SK-N-SH (cell line): ENCODE data around the gene DGKD. TPM values are rescaled to one million over a fixed set of nuclear protein-coding genes. Genes with fewer than 3 reads are reported as not detected.

ENCODE experiments used
- CTCF ChIA-PET: fragments of 300-600, 350-600 bp; formaldehyde crosslinking; extraction: SDS; loops from one replicate; lab custom pipeline; 2021; lab: Yijun Ruan, JAX
- POLR2A ChIA-PET: fragments of 350-600 bp; sonication (Branson Sonifier 250); formaldehyde crosslinking; extraction: SDS; loops from one replicate; lab custom pipeline; 2020; ENCODE audit warnings: antibody characterized with exemption, inconsistent platforms; lab: Yijun Ruan, JAX
- DNase-seq: peaks from one replicate; pipeline ENCODE4 v3.0.0; 2012
- H2AFZ ChIP-seq: fragments of 200-600 bp; sonication (generic); 2 replicates; pipeline ENCODE4 v1.8.1; 2016; ENCODE audit warnings: antibody characterized with exemption, mild to moderate bottlenecking, low read depth
- H3F3A ChIP-seq: fragments of 200-600 bp; sonication (generic); replicated peaks from 2 replicates; pipeline ENCODE3; 2016; ENCODE audit warnings: antibody characterized with exemption, mild to moderate bottlenecking; ENCODE audit not compliant: insufficient read depth
- H3K27ac ChIP-seq, 2 experiments: fragments of 200-500 bp in 1 of 2; fragments of 200-600 bp in 1 of 2; sonication (Bioruptor generic) in 1 of 2; sonication (generic), shearing (Covaris generic) in 1 of 2; 2 replicates each; pipeline versions ENCODE4 v1.5.1 to v1.6.1; 2014 to 2016; ENCODE audit warnings: low read depth in 2 of 2, inconsistent platforms in 1 of 2, low read length in 1 of 2, mild to moderate bottlenecking in 1 of 2, mixed read lengths in 1 of 2
- H3K27me3 ChIP-seq: fragments of 200-600 bp; sonication (generic), shearing (Covaris generic); 2 replicates; pipeline ENCODE4 v1.6.1; 2016; ENCODE audit warnings: mixed run types; ENCODE audit not compliant: insufficient read depth
- H3K36me3 ChIP-seq, 2 experiments: fragments of 200-500 bp in 1 of 2; fragments of 200-600 bp in 1 of 2; sonication (Bioruptor generic) in 1 of 2; sonication (generic) in 1 of 2; replicated peaks in 1 of 2; 2 replicates each; pipeline versions ENCODE3 to v1.5.1; 2014 to 2016; ENCODE audit warnings: low read length in 1 of 2, mild to moderate bottlenecking in 1 of 2; ENCODE audit not compliant: insufficient read depth in 2 of 2, control insufficient read depth in 1 of 2
- H3K4me1 ChIP-seq, 2 experiments: fragments of 200-500 bp in 1 of 2; fragments of 200-600 bp in 1 of 2; sonication (Bioruptor generic) in 1 of 2; sonication (generic), shearing (Covaris generic) in 1 of 2; 2 replicates each; pipeline versions ENCODE4 v1.5.1 to v1.6.1; 2014 to 2016; ENCODE audit warnings: low read depth in 1 of 2, low read length in 1 of 2, mixed run types in 1 of 2; ENCODE audit not compliant: insufficient read depth in 2 of 2, control insufficient read depth in 1 of 2
- H3K4me2 ChIP-seq: fragments of 200-600 bp; sonication (generic), shearing (Covaris generic); 2 replicates; pipeline ENCODE4 v1.6.1; 2017; ENCODE audit warnings: mixed run types
- H3K4me3 ChIP-seq, 2 experiments: fragments of 200-500 bp in 1 of 2; fragments of 200-600 bp in 1 of 2; sonication (Bioruptor generic) in 1 of 2; sonication (generic), shearing (Covaris generic) in 1 of 2; 2 replicates each; pipeline versions ENCODE4 v1.5.1 to v1.8.1; 2014 to 2016; ENCODE audit warnings: low read depth in 2 of 2, inconsistent platforms in 1 of 2, low read length in 1 of 2, mild to moderate bottlenecking in 1 of 2, mixed read lengths in 1 of 2, moderate library complexity in 1 of 2
- H3K79me2 ChIP-seq: fragments of 200-600 bp; sonication (generic); 2 replicates; pipeline ENCODE4 v1.8.1; 2017; ENCODE audit warnings: mild to moderate bottlenecking; ENCODE audit not compliant: insufficient read depth
- H3K9ac ChIP-seq: fragments of 200-600 bp; sonication (generic); 2 replicates; pipeline ENCODE4 v1.6.1; 2017; ENCODE audit warnings: mixed run types
- H3K9me2 ChIP-seq: fragments of 200-600 bp; sonication (generic); 2 replicates; pipeline ENCODE4 v1.6.1; 2017; ENCODE audit warnings: mixed run types
- H3K9me3 ChIP-seq: fragments of 200-600 bp; sonication (generic); 2 replicates; pipeline ENCODE4 v1.6.1; 2017; ENCODE audit warnings: mixed run types, mild to moderate bottlenecking, moderate library complexity
- H4K20me1 ChIP-seq: fragments of 200-600 bp; sonication (generic); 2 replicates; pipeline ENCODE4 v1.6.1; 2017; ENCODE audit warnings: mild to moderate bottlenecking, mixed run types; ENCODE audit not compliant: insufficient read depth
- CHD2 ChIP-seq: fragments of 150-350 bp; IDR thresholded peaks from 2 replicates; pipeline ENCODE4 v1.6.1; 2018; ENCODE audit warnings: low read length; ENCODE audit not compliant: partially characterized antibody
- FOXJ3 ChIP-seq: sonication (generic); formaldehyde crosslinking; IDR thresholded peaks from 2 replicates; pipeline ENCODE4 v1.5.1; 2020; ENCODE audit warnings: mild to moderate bottlenecking, missing genetic modification reagents
- FOXM1 ChIP-seq: IDR thresholded peaks from 2 replicates; pipeline ENCODE4 v1.4.0; 2012; ENCODE audit warnings: low read depth, mild to moderate bottlenecking
- MEF2A ChIP-seq: IDR thresholded peaks from 2 replicates; pipeline ENCODE4 v1.4.0; 2012; ENCODE audit warnings: low read depth, borderline replicate concordance
- NFIC ChIP-seq: IDR thresholded peaks from 2 replicates; pipeline ENCODE4 v1.4.0; 2012; ENCODE audit warnings: borderline replicate concordance
- NRF1 ChIP-seq: IDR thresholded peaks from 2 replicates; pipeline ENCODE4 v1.6.1; 2012; ENCODE audit warnings: low read depth, mild to moderate bottlenecking, low read length
- POLR2AphosphoS5 ChIP-seq: IDR thresholded peaks from 2 replicates; pipeline ENCODE4 v1.6.1; 2012; ENCODE audit warnings: low read depth, low read length
- SIN3A ChIP-seq: IDR thresholded peaks from 2 replicates; pipeline ENCODE4 v1.6.1; 2012; ENCODE audit warnings: low read depth, mild to moderate bottlenecking, low read length, moderate library complexity, borderline replicate concordance
- TCF12 ChIP-seq: IDR thresholded peaks from 2 replicates; pipeline ENCODE4 v1.4.0; 2012
- WGBS: methylation state at CpG from one replicate; pipeline ENCODE4 v1.1.6; 2017; ENCODE audit warnings: low lambda C conversion rate; 5-methylcytosine and 5-hydroxymethylcytosine counted together
- polyA plus RNA-seq, 3 experiments: library from polyadenylated mRNA; depleted of rRNA; stranded (reverse); fragments of >200 nt; gene quantifications; 2 replicates each; pipeline ENCODE4 v1.2.3, GENCODE V29; 2012
- TF ChIP-seq, protein P1 (sequence below): IDR thresholded peaks from 2 replicates; pipeline ENCODE4 v1.4.0; 2012; ENCODE audit warnings: low read depth, borderline replicate concordance
- TF ChIP-seq, protein P2 (sequence below): fragments of 200-600 bp; sonication (generic); IDR thresholded peaks from 2 replicates; pipeline ENCODE4 v1.6.1; 2017; ENCODE audit warnings: antibody characterized with exemption, mild to moderate bottlenecking, moderate library complexity
- TF ChIP-seq, protein P3 (sequence below): IDR thresholded peaks from 2 replicates; pipeline ENCODE4 v1.6.1; 2012; ENCODE audit warnings: mild to moderate bottlenecking, low read depth, low read length, moderate library complexity

The DGKD gene
- polyA plus RNA-seq, 1 of the 3 experiments (the other 2 are of a cell fraction) = 21.7 TPM

DNA sequence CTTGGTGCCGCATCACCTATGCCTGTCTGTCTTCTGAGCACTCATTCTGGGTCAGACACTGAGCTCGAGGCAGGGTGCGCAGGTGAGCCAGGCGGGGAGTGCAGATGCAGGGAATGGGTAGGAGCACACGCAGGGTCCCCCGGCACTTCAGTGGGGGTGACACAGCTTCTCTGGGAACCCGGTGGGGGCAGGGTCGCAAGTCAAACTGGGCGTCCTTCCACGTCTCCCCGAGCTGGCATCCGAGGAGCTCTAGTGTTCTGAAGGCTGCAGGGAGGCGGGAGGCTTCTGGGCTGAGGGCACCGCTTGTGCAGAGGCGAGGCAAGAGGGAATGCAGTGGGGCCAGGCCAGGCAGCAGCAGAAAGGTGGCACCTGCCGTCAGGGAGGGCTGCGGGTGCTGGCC lies 86.0 kb downstream of the DGKD start:
- 98% methylated on average over 14 of the region's 17 CpGs for WGBS
- no peak overlapping the region for H3K4me3 ChIP-seq
- H3K27me3 ChIP-seq = no peaks in the 10 kb centered on the region
- no peaks in the 10 kb centered on the region for H3K9me2 ChIP-seq
- no peaks in the 10 kb centered on the region for H3F3A ChIP-seq
- no peaks in the 10 kb centered on the region for H3K4me1 ChIP-seq
- POLR2A ChIA-PET = no interaction called here
- no peak overlapping the region for H3K9ac ChIP-seq
- H3K79me2 ChIP-seq = peaks cover 8% of the 10 kb centered on the region; the same call in 1 of the 2 replicates
- no peak for TF ChIP-seq POLR2AphosphoS5
- TF ChIP-seq FOXJ3 (CRISPR knock-in tag) = no peak
- no peak for TF ChIP-seq CHD2
- TF ChIP-seq TCF12 = no peak
- TF ChIP-seq, protein P1, sequence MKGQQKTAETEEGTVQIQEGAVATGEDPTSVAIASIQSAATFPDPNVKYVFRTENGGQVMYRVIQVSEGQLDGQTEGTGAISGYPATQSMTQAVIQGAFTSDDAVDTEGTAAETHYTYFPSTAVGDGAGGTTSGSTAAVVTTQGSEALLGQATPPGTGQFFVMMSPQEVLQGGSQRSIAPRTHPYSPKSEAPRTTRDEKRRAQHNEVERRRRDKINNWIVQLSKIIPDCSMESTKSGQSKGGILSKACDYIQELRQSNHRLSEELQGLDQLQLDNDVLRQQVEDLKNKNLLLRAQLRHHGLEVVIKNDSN = no peak
- TF ChIP-seq NRF1 = no peak
- TF ChIP-seq, protein P2, sequence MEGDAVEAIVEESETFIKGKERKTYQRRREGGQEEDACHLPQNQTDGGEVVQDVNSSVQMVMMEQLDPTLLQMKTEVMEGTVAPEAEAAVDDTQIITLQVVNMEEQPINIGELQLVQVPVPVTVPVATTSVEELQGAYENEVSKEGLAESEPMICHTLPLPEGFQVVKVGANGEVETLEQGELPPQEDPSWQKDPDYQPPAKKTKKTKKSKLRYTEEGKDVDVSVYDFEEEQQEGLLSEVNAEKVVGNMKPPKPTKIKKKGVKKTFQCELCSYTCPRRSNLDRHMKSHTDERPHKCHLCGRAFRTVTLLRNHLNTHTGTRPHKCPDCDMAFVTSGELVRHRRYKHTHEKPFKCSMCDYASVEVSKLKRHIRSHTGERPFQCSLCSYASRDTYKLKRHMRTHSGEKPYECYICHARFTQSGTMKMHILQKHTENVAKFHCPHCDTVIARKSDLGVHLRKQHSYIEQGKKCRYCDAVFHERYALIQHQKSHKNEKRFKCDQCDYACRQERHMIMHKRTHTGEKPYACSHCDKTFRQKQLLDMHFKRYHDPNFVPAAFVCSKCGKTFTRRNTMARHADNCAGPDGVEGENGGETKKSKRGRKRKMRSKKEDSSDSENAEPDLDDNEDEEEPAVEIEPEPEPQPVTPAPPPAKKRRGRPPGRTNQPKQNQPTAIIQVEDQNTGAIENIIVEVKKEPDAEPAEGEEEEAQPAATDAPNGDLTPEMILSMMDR = no peak
- no peak for TF ChIP-seq MEF2A
- TF ChIP-seq SIN3A = no peak
- TF ChIP-seq, protein P3, sequence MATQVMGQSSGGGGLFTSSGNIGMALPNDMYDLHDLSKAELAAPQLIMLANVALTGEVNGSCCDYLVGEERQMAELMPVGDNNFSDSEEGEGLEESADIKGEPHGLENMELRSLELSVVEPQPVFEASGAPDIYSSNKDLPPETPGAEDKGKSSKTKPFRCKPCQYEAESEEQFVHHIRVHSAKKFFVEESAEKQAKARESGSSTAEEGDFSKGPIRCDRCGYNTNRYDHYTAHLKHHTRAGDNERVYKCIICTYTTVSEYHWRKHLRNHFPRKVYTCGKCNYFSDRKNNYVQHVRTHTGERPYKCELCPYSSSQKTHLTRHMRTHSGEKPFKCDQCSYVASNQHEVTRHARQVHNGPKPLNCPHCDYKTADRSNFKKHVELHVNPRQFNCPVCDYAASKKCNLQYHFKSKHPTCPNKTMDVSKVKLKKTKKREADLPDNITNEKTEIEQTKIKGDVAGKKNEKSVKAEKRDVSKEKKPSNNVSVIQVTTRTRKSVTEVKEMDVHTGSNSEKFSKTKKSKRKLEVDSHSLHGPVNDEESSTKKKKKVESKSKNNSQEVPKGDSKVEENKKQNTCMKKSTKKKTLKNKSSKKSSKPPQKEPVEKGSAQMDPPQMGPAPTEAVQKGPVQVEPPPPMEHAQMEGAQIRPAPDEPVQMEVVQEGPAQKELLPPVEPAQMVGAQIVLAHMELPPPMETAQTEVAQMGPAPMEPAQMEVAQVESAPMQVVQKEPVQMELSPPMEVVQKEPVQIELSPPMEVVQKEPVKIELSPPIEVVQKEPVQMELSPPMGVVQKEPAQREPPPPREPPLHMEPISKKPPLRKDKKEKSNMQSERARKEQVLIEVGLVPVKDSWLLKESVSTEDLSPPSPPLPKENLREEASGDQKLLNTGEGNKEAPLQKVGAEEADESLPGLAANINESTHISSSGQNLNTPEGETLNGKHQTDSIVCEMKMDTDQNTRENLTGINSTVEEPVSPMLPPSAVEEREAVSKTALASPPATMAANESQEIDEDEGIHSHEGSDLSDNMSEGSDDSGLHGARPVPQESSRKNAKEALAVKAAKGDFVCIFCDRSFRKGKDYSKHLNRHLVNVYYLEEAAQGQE = no peak
- no peak for TF ChIP-seq NFIC
- TF ChIP-seq FOXM1 = no peak
- CTCF ChIA-PET = interaction anchor here (1.0 to 1.3 kb wide), 2 partner anchors 31 to 186 kb away, joined by 3 read pairs; no protein-coding TSS in a partner anchor
- no peaks in the 10 kb centered on the region for H4K20me1 ChIP-seq
- no peak overlapping the region for H3K4me2 ChIP-seq
- no peaks in the 10 kb centered on the region for H3K9me3 ChIP-seq
- no peak overlapping the region for H2AFZ ChIP-seq
- no peak overlapping the region for H3K27ac ChIP-seq
- DNase-seq = no peak
- H3K36me3 ChIP-seq = peaks cover 5 to 28% of the 10 kb centered on the region in 2 experiments
